ENCODE data around the gene RASAL2.
A peak's percentile ranks its signal among the peaks of the same experiment; 100 is the strongest.

Gene RASAL2

DNA sequence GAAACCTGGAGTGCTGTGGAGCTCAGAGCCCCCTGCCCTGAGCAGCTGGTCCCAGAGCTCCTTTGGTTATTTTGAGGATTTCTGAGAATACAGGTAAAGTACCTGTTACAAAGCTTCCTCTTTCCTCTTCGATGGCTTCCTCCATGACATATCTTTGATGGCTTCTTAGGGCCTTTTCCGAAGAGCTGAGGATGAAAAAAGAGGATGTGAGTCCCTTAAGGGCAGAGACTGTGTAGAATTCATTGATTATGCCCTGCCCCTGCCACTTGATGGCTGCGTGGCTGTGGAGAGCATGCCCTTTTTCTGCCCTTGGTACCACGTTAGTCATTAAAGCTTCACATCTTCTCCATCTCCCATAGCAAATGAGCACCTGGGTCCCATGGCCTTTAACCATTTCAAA, 433.2 kb downstream of the RASAL2 start:
- no peak for DNase-seq

GRCh38 chr1:178528228-178528952, 434.5 kb downstream of the RASAL2 start:
- DNase-seq: no peak

DNA sequence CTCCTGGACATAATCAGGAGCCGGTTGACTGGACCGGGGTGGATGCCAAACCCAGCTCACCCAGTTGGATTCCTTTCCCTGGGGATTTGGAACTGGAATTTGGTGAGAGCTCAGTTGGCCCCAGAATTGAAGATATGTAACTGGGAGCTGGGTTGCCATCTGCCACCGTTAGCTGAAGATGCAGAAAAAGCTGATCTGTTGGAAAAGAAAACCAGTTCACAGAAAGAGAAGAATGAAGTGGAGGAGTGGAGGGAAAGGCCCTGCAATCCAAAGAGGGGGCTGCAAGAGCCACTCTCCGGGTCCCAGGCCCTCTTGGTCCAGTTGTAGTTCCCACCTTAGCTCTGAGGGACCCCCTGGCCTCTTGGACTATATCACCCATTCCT, 435.0 kb downstream of the RASAL2 start:
- DNase-seq: no peak

- no peak for DNase-seq
Measured at GRCh38 chr1:178529364-178530036, 435.6 kb downstream of the RASAL2 start.

- no peak for DNase-seq
Measured at GRCh38 chr1:178530037-178530402, 436.1 kb downstream of the RASAL2 start.

DNA sequence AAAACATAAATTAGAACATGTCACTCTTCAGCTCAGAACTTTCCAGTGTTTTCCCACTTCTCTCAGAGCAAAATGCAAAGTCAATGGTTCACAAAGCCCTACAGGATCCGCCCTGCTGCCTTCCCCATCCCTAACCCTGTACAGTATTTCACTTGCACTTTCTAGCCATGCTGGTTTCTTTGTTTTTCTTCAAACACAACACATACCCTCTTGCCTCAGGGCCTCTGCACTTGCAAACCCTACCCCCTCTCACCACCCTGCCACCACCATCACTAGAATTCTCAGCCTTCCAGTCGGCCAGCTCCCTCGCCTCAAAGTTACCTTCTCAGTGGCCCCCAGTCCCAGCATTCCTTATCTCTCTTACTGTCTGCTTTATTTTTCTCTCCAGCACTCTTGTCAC, 436.6 kb downstream of the RASAL2 start:
- no peak for DNase-seq

DNA sequence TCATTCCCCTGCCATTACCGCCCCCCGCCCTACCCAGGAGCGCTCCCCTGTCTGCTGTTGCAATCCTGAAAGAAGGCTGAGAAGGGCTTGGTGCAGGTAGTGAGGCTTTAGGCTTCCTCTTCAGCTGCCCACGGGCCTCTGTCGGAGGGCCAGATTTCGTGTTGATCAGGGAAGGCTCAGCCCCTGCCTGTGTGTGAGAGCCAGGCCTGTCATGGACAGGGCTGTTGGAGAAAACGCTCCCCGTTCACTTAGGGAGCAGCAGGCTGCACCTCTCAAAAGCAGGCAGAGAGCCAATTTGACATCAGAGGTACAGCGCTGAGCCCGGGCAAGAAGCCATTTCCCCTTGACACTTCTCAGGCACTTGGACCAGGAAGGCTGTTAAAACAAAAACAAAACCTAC, 438.0 kb downstream of the RASAL2 start:
- no peak for DNase-seq

GRCh38 chr1:178532392-178532791, 438.5 kb downstream of the RASAL2 start:
- peak; percentile 75 for DNase-seq

GRCh38 chr1:178533121-178533946, 439.4 kb downstream of the RASAL2 start:
- DNase-seq: no peak

Measured in activated naive CD4-positive, alpha-beta T cell treated with anti-CD3 and anti-CD28 coated beads, Interleukin-2, amount 50 U/mL, for 16 hours (primary cell).